ENCODE results near the gene FSTL3.
"Not testable (repeated sequence)": the region's sequence is repeated elsewhere in the genome, so short reads cannot be mapped to it uniquely, and the experiment has no call there.

Gene FSTL3

GRCh38 chr19:695352-695949, 19.3 kb downstream of the FSTL3 start, which contains the start of gene PRSS57:
TSS of gene PRSS57 (minus strand) at chr19:695452. CDS start at chr19:695430, 22 bp downstream.
- DNase-seq = no peak
- TF ChIP-seq POLR2A (IDR thresholded peaks at IDR 0.05; ENCODE audit: low read length) (no peak), GATA1 (IDR thresholded peaks at IDR 0.05; ENCODE audit: low read depth, low read length) (no peak)

DNA sequence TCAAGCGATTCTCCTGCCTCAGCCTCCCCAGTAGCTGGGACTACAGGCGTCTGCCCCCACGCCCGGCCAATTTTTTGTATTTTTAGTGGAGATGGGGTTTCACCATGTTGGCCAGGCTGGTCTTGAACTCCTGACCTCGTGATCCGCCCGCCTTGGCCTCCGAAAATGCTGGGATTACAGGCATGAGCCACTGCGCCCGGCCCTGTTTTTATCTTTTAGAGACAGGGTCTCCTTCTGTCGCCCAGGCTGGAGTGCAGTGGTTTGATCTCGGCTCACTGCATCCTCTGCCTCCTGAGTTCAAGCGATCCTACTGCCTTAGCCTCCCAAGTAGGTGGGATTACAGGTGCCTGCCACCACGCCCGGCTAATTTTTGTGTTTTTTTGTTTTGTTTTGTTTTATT, 22.3 kb downstream of the FSTL3 start:
- DNase-seq = not testable (repeated sequence)

GRCh38 chr19:699885-700284, 23.7 kb downstream of the FSTL3 start:
- DNase-seq = not testable (repeated sequence)

DNA sequence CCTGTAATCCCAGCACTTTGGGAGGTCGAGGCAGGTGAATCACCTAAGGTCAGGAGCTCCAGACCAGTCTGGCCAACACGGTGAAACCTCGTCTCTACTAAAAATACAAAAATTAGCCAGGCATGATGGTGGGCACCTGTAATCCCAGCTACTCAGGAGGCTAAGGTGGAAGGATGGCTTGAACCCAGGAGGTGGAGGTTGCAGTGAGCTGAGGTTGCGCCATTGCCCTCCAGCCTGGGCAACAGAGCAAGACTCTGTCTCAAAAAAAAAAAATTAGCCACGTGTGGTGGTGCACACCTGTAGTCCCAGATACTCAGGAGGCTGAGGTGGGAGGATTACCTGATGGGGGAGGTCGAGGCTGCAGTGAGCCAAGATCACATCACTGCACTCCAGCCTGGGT, 26.7 kb downstream of the FSTL3 start:
- not testable (repeated sequence) for DNase-seq

DNA sequence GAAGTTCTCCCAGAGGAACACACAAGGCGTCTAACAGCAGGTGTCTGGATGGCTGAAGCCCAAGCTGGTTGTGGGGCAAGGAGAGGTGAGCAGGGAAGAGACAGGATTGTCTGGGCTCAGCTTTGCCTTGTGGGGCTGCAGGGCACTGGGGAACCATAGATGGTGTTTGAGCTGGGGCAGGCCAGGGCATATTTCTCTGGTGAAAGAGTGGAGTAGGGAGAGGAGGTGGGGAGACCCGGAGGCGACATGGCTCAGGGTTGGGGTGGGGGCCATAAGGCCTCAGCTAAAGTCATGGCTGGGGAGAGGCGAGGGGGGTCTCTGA, 27.1 kb downstream of the FSTL3 start:
- TF ChIP-seq POLR2A (IDR thresholded peaks at IDR 0.05; ENCODE audit: low read length) (no peak), GATA1 (IDR thresholded peaks at IDR 0.05; ENCODE audit: low read depth, low read length) (no peak)
- DNase-seq = no peak

GRCh38 chr19:703651-704446, 27.7 kb downstream of the FSTL3 start:
- TF ChIP-seq POLR2A (IDR thresholded peaks at IDR 0.05; ENCODE audit: low read length) (no peak), GATA1 (IDR thresholded peaks at IDR 0.05; ENCODE audit: low read depth, low read length) (no peak)

GRCh38 chr19:704447-704741, 28.2 kb downstream of the FSTL3 start:
- TF ChIP-seq GATA1 (IDR thresholded peaks at IDR 0.05; ENCODE audit: low read depth, low read length) = no peak
- no peak for TF ChIP-seq POLR2A (IDR thresholded peaks at IDR 0.05; ENCODE audit: low read length)
- DNase-seq = no peak

More at GRCh38 chr19:703651-704446, 27.7 kb downstream of the FSTL3 start:
- DNase-seq = peak; percentile 84 to 87

DNA sequence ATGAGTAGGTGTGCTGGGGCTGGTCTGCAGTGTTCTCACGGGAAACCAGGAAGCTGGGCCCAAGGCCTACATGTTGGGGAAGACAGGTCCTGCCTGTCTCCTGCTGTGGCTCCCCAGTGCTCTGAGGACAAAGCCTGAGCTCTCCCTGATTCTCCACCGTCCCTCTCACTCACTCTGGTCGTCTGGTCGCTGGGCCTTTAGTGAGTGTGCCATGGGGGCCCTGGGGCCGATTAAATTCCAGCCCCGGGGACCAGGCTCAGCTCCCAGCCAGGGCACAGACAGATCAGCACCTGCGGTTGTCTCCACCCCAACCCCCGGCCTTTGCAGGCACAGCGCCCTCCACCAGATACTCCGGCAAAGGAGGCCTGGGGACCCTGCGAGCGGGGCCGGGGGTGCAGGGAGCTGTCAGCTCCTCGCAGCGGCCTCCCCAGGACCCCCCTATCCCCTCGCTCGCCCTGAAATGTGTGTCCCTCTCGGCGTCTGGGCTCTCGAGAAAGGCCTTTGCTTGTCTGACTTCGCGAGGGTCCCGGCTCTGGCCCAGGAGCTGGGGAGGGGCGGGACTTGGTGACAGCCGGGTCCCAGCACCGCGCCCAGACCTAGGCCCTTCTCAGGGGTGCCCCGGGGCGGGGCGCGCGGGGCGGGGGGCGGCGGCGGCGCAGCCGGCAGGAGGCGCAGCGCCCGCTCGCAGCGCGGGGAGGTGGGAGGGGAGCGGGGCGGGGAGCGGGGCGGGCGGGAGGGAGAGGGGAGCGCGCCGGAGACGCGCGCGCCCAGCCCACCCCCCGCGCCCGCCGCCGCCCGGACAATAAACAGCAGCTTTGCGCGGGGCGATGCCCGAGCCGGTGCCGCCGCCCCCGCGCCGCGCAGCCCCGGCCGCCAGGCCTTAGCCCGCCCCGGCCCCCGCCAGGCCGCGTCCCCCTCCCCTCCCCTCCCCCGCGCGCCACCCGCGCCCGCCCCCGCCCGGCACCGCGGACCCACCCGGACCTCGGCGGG, 32.3 kb downstream of the FSTL3 start, which contains the start of gene PALM:
PALM (plus strand) TSS at position 782 of the 990 bp plus-strand sequence. CDS start 212 bp downstream, outside the sequence.
- DNase-seq = no peak
- TF ChIP-seq POLR2A (IDR thresholded peaks at IDR 0.05; ENCODE audit: low read length) = no peak

DNA sequence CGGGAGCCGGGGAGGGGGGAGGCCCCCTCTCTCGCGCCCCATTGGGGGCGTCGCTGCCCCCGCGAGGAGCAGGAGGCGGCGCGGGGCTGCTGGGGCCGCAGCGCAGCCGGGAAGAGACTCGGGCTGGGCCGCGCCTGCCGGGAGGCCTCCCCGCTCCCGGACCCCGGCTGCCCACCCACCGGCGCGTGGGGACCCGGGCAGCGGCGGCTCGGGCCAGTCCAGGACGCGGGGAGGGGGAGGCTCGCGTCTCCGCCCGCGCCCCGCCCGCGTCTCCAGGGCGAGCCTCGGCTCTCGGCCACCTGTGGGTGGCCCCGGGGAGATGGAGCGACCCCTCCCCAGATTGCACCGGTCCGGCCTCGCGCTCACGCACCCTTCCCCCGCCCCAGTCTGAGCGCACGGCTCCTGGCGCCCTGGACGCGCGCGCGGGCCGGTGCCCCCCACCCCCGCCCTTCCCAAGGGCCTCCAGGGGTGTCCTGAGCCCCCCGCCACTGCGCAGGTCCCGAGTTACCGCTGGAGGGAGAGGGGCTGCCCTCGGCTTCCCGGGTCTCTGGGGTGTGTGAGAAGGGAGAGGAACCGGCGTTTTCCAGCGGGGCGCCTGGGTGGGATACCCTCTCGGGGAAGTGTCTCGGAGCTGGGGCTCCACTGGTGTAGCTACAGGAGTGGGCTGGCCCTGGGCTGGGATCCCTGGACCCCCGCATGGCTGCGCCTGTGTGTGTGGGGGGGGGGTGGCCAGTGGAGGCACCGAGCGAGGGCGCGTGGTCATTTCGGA, 33.2 kb downstream of the FSTL3 start:
- TF ChIP-seq GATA1 (IDR thresholded peaks at IDR 0.05; ENCODE audit: low read depth, low read length) (no peak), POLR2A (IDR thresholded peaks at IDR 0.05; ENCODE audit: low read length) (no peak)

GRCh38 chr19:709965-710571, 33.9 kb downstream of the FSTL3 start:
- TF ChIP-seq GATA1 (IDR thresholded peaks at IDR 0.05; ENCODE audit: low read depth, low read length) (no peak), POLR2A (IDR thresholded peaks at IDR 0.05; ENCODE audit: low read length) (no peak)
- no peak for DNase-seq

More for the DNA sequence above, 33.2 kb downstream of the FSTL3 start:
- DNase-seq = no peak

DNA sequence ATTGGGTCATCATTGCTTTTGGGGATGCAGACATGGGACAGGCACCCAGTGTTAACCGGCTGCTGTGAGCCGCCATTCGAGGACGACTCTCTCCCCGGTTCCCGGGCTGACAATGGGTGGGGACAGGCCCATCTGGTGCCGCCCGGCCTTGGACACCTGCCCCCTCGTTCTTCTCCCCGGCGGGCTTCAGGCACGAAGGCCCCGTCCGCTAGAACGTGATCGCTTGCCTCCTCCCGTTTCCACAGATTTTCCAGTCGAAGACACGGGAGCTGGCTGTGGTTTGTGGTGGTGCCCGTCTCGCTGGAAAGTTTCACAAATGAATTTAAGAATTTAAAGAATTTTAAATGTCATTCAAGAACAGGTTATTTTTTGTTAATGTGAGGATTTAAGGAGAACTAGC, 34.6 kb downstream of the FSTL3 start:
- TF ChIP-seq POLR2A (IDR thresholded peaks at IDR 0.05; ENCODE audit: low read length) = no peak
- no peak for TF ChIP-seq GATA1 (IDR thresholded peaks at IDR 0.05; ENCODE audit: low read depth, low read length)

DNA sequence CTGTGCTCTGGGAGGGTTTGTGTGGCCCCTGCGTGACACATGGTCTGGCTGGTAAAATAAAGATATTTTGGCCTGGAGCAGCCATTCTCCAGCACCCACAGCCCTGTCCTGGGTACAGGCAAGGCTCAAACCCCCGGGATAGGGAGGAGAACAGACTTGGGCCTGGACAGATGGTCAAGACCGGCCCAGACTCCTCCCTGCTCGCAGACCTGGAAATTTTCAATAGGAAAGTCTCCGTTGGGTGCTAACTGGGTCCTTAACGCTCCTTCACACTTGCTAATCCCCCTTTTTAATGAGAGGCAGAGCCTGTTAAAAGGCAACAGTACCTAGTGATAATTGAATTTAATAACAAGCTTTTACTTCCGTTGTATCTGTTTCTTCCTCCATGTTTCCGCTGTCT, 35.1 kb downstream of the FSTL3 start:
- TF ChIP-seq GATA1 (IDR thresholded peaks at IDR 0.05; ENCODE audit: low read depth, low read length) (no peak), POLR2A (IDR thresholded peaks at IDR 0.05; ENCODE audit: low read length) (no peak)
- no peak for DNase-seq

More for the DNA sequence above, 34.6 kb downstream of the FSTL3 start:
- DNase-seq = no peak

GRCh38 chr19:715347-715746, 39.2 kb downstream of the FSTL3 start:
- no peak for TF ChIP-seq POLR2A (IDR thresholded peaks at IDR 0.05; ENCODE audit: low read length)
- TF ChIP-seq GATA1 (IDR thresholded peaks at IDR 0.05; ENCODE audit: low read depth, low read length) = no peak
- no peak for DNase-seq

All from erythroblast (primary cell).